WTC11 (cell line): Measurements from ENCODE around the gene CUL5. TPM values are rescaled to one million over a fixed set of nuclear protein-coding genes. Genes with fewer than 3 reads are reported as not detected.

Experiments
- ATAC-seq: fragments of 200-7000 bp; cut with Tn5 transposase; 2 replicates; pipeline ENCODE4 v1.10.0; 2021; ENCODE audit warnings: mild to moderate bottlenecking, moderate library complexity
- CTCF ChIA-PET: fragments of 300-600 bp; sonication (Branson Sonifier 250); formaldehyde crosslinking; loops from one replicate; lab custom pipeline; 2021; ENCODE audit warnings: antibody characterized with exemption; lab: Charles Lee
- POLR2A ChIA-PET: fragments of 350-600 bp; sonication (Branson Sonifier 250); formaldehyde crosslinking; loops from one replicate; lab custom pipeline; 2021; ENCODE audit warnings: antibody characterized with exemption; lab: Charles Lee
- DNase-seq: peaks from one replicate; pipeline ENCODE4 v3.0.0; 2021; ENCODE audit warnings: low spot score
- H3K27ac Mint-ChIP-seq: 2 replicates; pipeline ENCODE4 v1.8.0; 2021; ENCODE audit warnings: mixed read lengths
- H3K27me3 Mint-ChIP-seq: 2 replicates; pipeline ENCODE4 v1.8.0; 2021; ENCODE audit warnings: low read depth, mild to moderate bottlenecking, moderate library complexity, mixed read lengths
- H3K36me3 Mint-ChIP-seq: 2 replicates; pipeline ENCODE4 v1.8.0; 2021; ENCODE audit warnings: mixed read lengths
- H3K4me1 Mint-ChIP-seq: 2 replicates; pipeline ENCODE4 v1.8.0; 2022; ENCODE audit warnings: mixed read lengths
- H3K4me3 Mint-ChIP-seq: 2 replicates; pipeline ENCODE4 v1.8.0; 2021; ENCODE audit warnings: mild to moderate bottlenecking, moderate library complexity, mixed read lengths
- H3K9me3 Mint-ChIP-seq: 2 replicates; pipeline ENCODE4 v1.8.0; 2021; ENCODE audit warnings: mixed read lengths
- CREB1 ChIP-seq: sonication (generic); formaldehyde crosslinking; IDR thresholded peaks from 2 replicates; pipeline ENCODE4 v1.8.0; 2023; ENCODE audit warnings: mild to moderate bottlenecking, missing genetic modification reagents
- ELF4 ChIP-seq: sonication (generic); formaldehyde crosslinking; IDR thresholded peaks from 2 replicates; pipeline ENCODE4 v1.8.1; 2022; ENCODE audit warnings: low read depth, mild to moderate bottlenecking, moderate library complexity, missing genetic modification reagents
- ESRRA ChIP-seq: sonication (generic); formaldehyde crosslinking; IDR thresholded peaks from 2 replicates; pipeline ENCODE4 v1.8.1; 2022; ENCODE audit warnings: mild to moderate bottlenecking, missing genetic modification reagents, borderline replicate concordance
- FOXK1 ChIP-seq: sonication (generic); formaldehyde crosslinking; IDR thresholded peaks from 2 replicates; pipeline ENCODE4 v1.8.0; 2022; ENCODE audit warnings: mild to moderate bottlenecking, moderate library complexity, missing genetic modification reagents
- FOXP1 ChIP-seq: sonication (generic); formaldehyde crosslinking; IDR thresholded peaks from 2 replicates; pipeline ENCODE4 v1.8.0; 2022; ENCODE audit warnings: missing genetic modification reagents, mild to moderate bottlenecking, moderate library complexity, borderline replicate concordance
- GTF2I ChIP-seq: fragments of 250-450 bp; sonication (Bioruptor Pico); conservative IDR thresholded peaks from 2 replicates; pipeline ENCODE4 v1.4.0; 2021; ENCODE audit warnings: mild to moderate bottlenecking
- MYBL2 ChIP-seq: sonication (generic); formaldehyde crosslinking; IDR thresholded peaks from 2 replicates; pipeline ENCODE4 v1.8.1; 2023; ENCODE audit warnings: mild to moderate bottlenecking, moderate library complexity, missing genetic modification reagents
- NFE2L1 ChIP-seq: sonication (generic); formaldehyde crosslinking; IDR thresholded peaks from 2 replicates; pipeline ENCODE4 v1.8.1; 2023; ENCODE audit warnings: missing genetic modification reagents
- OVOL2 ChIP-seq: fragments of 250-450 bp; sonication (Bioruptor Pico); IDR thresholded peaks from 2 replicates; pipeline ENCODE4 v1.9.0; 2021; ENCODE audit warnings: mild to moderate bottlenecking, borderline replicate concordance
- PRRX2 ChIP-seq: fragments of 250-450 bp; sonication (Bioruptor Pico); IDR thresholded peaks from 2 replicates; pipeline ENCODE4 v1.8.0; 2021; ENCODE audit warnings: mild to moderate bottlenecking
- RELA ChIP-seq: sonication (generic); formaldehyde crosslinking; IDR thresholded peaks from 2 replicates; pipeline ENCODE4 v1.8.1; 2022; ENCODE audit warnings: missing genetic modification reagents, mild to moderate bottlenecking, borderline replicate concordance
- SMAD3 ChIP-seq: sonication (generic); formaldehyde crosslinking; IDR thresholded peaks from 2 replicates; pipeline ENCODE4 v1.8.0; 2022; ENCODE audit warnings: missing genetic modification reagents, mild to moderate bottlenecking, borderline replicate concordance
- SMAD4 ChIP-seq: sonication (generic); formaldehyde crosslinking; IDR thresholded peaks from 2 replicates; pipeline ENCODE4 v1.8.0; 2022; ENCODE audit warnings: mild to moderate bottlenecking, missing genetic modification reagents
- SOX15 ChIP-seq: fragments of 250-450 bp; sonication (Bioruptor Pico); IDR thresholded peaks from 2 replicates; pipeline ENCODE4 v1.9.0; 2021; ENCODE audit warnings: mild to moderate bottlenecking
- SP1 ChIP-seq: sonication (generic); formaldehyde crosslinking; conservative IDR thresholded peaks from 2 replicates; pipeline ENCODE4 v1.8.1; 2022; ENCODE audit warnings: missing genetic modification reagents
- total RNA-seq: library from RNA; stranded (reverse); gene quantifications from 3 replicates; pipeline ENCODE4 v1.2.3, GENCODE V29; 2021
- TF ChIP-seq, protein P1 (sequence below): fragments of 250-450 bp; sonication (Bioruptor Pico); conservative IDR thresholded peaks from 2 replicates; pipeline ENCODE4 v1.9.0; 2021; ENCODE audit warnings: mild to moderate bottlenecking
- TF ChIP-seq, protein P2 (sequence below): sonication (generic); formaldehyde crosslinking; IDR thresholded peaks from 2 replicates; pipeline ENCODE4 v1.8.1; 2022; ENCODE audit warnings: low read depth, missing genetic modification reagents, borderline replicate concordance
- TF ChIP-seq, protein P3 (sequence below): sonication (generic); formaldehyde crosslinking; IDR thresholded peaks from 2 replicates; pipeline ENCODE4 v1.8.1; 2022; ENCODE audit warnings: missing genetic modification reagents, borderline replicate concordance
- TF ChIP-seq, protein P4 (sequence below): sonication (generic); formaldehyde crosslinking; IDR thresholded peaks from 2 replicates; pipeline ENCODE4 v1.8.1; 2022; ENCODE audit warnings: mild to moderate bottlenecking, moderate library complexity, missing genetic modification reagents
- TF ChIP-seq, protein P5 (sequence below): sonication (generic); formaldehyde crosslinking; IDR thresholded peaks from 2 replicates; pipeline ENCODE4 v1.8.0; 2022; ENCODE audit warnings: mild to moderate bottlenecking, missing genetic modification reagents
- TF ChIP-seq, protein P6 (sequence below): fragments of 250-450 bp; sonication (Bioruptor Pico); IDR thresholded peaks from 2 replicates; pipeline ENCODE4 v1.9.0; 2021; ENCODE audit warnings: mild to moderate bottlenecking, borderline replicate concordance
- TF ChIP-seq, protein P7 (sequence below): sonication (generic); formaldehyde crosslinking; IDR thresholded peaks from 2 replicates; pipeline ENCODE4 v1.8.0; 2022; ENCODE audit warnings: mild to moderate bottlenecking, missing genetic modification reagents
- TF ChIP-seq, protein P8 (sequence below): sonication (generic); formaldehyde crosslinking; IDR thresholded peaks from 2 replicates; pipeline ENCODE4 v1.8.1; 2022; ENCODE audit warnings: low read depth, mild to moderate bottlenecking, moderate library complexity, missing genetic modification reagents, borderline replicate concordance

The CUL5 gene
- total RNA-seq, 1 experiment from 2014 or later: 31.4 TPM

DNA sequence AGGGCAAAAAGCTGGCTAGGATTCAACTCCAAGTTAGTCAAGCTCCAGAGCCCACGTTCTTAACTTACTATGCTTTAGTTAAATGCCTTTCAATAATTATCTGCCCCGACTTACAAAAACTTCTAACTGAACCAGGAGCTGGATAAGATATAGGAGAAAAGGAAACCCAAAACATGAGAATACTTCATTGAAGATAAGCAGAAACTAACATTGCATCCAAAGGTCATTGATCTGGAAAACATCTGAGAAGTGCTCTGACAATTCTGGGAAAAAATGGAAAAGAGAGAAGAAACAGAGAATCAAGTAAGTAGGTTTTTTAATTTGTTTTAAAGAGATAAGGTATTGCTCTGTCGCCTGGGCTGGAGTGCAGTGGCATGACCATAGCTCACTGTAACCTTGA lies 139.9 kb downstream of the CUL5 start:
- DNase-seq (no peak), ATAC-seq (no peak)
- Mint-ChIP-seq H3K9me3 (no peaks in the 10 kb centered on the region), H3K4me1 (no peaks in the 10 kb centered on the region), H3K27ac (no peak overlapping the region), H3K4me3 (no peak overlapping the region), H3K27me3 (no peaks in the 10 kb centered on the region), H3K36me3 (peaks cover 55% of the 10 kb centered on the region)
- CTCF ChIA-PET: interaction anchor here (0.9 kb wide), 1 partner anchor 84 kb away, joined by 3 read pairs; no protein-coding TSS in a partner anchor
- TF ChIP-seq ELF4 (CRISPR knock-in tag) (no peak), SP1 (CRISPR knock-in tag) (no peak), OVOL2 (CRISPR knock-in tag) (no peak), SMAD4 (CRISPR knock-in tag) (no peak), FOXK1 (CRISPR knock-in tag) (no peak)
- TF ChIP-seq, protein P1, sequence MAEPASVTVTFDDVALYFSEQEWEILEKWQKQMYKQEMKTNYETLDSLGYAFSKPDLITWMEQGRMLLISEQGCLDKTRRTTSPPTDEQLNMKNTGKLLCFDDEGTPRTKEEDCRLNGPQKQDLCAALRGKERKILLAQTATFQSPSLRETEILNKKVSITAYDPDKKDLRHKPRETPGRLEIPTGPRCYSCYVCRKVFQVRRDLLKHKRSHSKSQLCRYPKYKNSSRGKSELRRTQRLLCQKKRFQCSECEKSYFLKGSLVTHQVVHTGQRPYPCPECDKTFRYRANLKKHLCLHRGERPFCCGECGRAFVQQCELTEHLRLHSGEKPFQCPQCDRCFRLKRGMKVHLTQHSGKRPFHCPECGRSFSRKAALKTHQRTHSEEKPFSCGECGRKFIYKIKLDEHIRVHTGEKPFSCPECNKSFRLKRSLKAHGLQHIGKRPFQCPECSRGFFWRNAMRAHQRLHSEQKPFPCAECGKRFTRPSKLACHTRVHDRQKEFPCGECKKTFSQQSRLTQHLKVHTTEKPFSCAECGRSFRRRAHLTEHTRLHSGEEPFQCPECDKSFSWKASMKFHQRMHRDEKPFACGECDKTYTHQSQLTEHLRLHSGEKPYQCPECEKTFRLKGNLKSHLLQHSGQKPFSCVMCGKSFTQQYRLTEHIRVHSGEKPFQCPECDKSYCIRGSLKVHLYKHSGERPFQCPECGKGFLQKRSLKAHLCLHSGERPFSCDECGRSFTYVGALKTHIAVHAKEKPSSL (CRISPR knock-in tag): no peak
- POLR2A ChIA-PET: no interaction called here

DNA sequence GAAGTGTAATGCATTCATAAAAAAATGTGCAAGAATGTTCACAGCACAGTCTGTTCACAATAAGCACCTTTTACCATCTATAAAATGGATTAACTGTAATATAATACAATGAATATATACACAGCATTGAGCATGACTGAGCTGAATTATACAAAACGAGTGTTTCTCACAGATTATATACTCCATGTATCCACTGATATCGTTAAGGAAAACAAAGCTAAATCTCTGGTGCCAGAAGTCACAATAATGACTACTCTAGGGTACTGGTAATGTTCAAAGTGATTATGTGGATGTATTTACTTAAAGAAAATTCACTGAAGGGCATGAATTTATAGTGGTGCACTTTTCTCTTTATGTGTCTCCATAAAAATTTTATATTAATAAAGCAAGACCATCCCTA lies 145.9 kb downstream of the CUL5 start:
- H3K4me1 Mint-ChIP-seq: no peaks in the 10 kb centered on the region
- no peaks in the 10 kb centered on the region for H3K9me3 Mint-ChIP-seq
- no peak for DNase-seq
- peaks cover 49% of the 10 kb centered on the region for H3K36me3 Mint-ChIP-seq
- no peak for ATAC-seq
- POLR2A ChIA-PET: no interaction called here
- H3K27me3 Mint-ChIP-seq: no peaks in the 10 kb centered on the region
- CTCF ChIA-PET: no interaction called here
- no peak overlapping the region for H3K27ac Mint-ChIP-seq
- H3K4me3 Mint-ChIP-seq: no peak overlapping the region
- TF ChIP-seq, protein P2, sequence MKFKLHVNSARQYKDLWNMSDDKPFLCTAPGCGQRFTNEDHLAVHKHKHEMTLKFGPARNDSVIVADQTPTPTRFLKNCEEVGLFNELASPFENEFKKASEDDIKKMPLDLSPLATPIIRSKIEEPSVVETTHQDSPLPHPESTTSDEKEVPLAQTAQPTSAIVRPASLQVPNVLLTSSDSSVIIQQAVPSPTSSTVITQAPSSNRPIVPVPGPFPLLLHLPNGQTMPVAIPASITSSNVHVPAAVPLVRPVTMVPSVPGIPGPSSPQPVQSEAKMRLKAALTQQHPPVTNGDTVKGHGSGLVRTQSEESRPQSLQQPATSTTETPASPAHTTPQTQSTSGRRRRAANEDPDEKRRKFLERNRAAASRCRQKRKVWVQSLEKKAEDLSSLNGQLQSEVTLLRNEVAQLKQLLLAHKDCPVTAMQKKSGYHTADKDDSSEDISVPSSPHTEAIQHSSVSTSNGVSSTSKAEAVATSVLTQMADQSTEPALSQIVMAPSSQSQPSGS: no peak
- TF ChIP-seq CREB1 (CRISPR knock-in tag) (no peak), MYBL2 (CRISPR knock-in tag) (no peak), RELA (CRISPR knock-in tag) (no peak), PRRX2 (CRISPR knock-in tag) (no peak), FOXP1 (CRISPR knock-in tag) (no peak), SMAD3 (CRISPR knock-in tag) (no peak), SOX15 (no peak), GTF2I (CRISPR knock-in tag) (no peak), NFE2L1 (no peak), ESRRA (CRISPR knock-in tag) (no peak)
- TF ChIP-seq, protein P3, sequence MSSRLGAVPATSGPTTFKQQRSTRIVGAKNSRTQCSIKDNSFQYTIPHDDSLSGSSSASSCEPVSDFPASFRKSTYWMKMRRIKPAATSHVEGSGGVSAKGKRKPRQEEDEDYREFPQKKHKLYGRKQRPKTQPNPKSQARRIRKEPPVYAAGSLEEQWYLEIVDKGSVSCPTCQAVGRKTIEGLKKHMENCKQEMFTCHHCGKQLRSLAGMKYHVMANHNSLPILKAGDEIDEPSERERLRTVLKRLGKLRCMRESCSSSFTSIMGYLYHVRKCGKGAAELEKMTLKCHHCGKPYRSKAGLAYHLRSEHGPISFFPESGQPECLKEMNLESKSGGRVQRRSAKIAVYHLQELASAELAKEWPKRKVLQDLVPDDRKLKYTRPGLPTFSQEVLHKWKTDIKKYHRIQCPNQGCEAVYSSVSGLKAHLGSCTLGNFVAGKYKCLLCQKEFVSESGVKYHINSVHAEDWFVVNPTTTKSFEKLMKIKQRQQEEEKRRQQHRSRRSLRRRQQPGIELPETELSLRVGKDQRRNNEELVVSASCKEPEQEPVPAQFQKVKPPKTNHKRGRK (CRISPR knock-in tag): no peak
- TF ChIP-seq, protein P4, sequence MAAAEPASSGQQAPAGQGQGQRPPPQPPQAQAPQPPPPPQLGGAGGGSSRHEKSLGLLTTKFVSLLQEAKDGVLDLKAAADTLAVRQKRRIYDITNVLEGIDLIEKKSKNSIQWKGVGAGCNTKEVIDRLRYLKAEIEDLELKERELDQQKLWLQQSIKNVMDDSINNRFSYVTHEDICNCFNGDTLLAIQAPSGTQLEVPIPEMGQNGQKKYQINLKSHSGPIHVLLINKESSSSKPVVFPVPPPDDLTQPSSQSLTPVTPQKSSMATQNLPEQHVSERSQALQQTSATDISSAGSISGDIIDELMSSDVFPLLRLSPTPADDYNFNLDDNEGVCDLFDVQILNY (CRISPR knock-in tag): no peak
- TF ChIP-seq, protein P5, sequence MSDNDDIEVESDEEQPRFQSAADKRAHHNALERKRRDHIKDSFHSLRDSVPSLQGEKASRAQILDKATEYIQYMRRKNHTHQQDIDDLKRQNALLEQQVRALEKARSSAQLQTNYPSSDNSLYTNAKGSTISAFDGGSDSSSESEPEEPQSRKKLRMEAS: no peak
- TF ChIP-seq, protein P6, sequence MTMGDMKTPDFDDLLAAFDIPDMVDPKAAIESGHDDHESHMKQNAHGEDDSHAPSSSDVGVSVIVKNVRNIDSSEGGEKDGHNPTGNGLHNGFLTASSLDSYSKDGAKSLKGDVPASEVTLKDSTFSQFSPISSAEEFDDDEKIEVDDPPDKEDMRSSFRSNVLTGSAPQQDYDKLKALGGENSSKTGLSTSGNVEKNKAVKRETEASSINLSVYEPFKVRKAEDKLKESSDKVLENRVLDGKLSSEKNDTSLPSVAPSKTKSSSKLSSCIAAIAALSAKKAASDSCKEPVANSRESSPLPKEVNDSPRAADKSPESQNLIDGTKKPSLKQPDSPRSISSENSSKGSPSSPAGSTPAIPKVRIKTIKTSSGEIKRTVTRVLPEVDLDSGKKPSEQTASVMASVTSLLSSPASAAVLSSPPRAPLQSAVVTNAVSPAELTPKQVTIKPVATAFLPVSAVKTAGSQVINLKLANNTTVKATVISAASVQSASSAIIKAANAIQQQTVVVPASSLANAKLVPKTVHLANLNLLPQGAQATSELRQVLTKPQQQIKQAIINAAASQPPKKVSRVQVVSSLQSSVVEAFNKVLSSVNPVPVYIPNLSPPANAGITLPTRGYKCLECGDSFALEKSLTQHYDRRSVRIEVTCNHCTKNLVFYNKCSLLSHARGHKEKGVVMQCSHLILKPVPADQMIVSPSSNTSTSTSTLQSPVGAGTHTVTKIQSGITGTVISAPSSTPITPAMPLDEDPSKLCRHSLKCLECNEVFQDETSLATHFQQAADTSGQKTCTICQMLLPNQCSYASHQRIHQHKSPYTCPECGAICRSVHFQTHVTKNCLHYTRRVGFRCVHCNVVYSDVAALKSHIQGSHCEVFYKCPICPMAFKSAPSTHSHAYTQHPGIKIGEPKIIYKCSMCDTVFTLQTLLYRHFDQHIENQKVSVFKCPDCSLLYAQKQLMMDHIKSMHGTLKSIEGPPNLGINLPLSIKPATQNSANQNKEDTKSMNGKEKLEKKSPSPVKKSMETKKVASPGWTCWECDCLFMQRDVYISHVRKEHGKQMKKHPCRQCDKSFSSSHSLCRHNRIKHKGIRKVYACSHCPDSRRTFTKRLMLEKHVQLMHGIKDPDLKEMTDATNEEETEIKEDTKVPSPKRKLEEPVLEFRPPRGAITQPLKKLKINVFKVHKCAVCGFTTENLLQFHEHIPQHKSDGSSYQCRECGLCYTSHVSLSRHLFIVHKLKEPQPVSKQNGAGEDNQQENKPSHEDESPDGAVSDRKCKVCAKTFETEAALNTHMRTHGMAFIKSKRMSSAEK (CRISPR knock-in tag): no peak
- TF ChIP-seq, protein P7, sequence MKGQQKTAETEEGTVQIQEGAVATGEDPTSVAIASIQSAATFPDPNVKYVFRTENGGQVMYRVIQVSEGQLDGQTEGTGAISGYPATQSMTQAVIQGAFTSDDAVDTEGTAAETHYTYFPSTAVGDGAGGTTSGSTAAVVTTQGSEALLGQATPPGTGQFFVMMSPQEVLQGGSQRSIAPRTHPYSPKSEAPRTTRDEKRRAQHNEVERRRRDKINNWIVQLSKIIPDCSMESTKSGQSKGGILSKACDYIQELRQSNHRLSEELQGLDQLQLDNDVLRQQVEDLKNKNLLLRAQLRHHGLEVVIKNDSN: no peak
- TF ChIP-seq, protein P8, sequence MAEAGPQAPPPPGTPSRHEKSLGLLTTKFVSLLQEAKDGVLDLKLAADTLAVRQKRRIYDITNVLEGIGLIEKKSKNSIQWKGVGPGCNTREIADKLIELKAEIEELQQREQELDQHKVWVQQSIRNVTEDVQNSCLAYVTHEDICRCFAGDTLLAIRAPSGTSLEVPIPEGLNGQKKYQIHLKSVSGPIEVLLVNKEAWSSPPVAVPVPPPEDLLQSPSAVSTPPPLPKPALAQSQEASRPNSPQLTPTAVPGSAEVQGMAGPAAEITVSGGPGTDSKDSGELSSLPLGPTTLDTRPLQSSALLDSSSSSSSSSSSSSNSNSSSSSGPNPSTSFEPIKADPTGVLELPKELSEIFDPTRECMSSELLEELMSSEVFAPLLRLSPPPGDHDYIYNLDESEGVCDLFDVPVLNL (CRISPR knock-in tag): no peak
